Activated CD4-positive, alpha-beta T cell treated with anti-CD3 and anti-CD28 coated beads, Interleukin-2, amount 50 U/mL, for 16 hours (primary cell): ENCODE results near the gene QSOX2.
"Not testable (repeated sequence)": the region's sequence is repeated elsewhere in the genome, so short reads cannot be mapped to it uniquely, and the experiment has no call there.

ENCODE experiments used
- DNase-seq: peaks from one replicate; pipeline ENCODE4 v3.0.0-alpha.2; 2020

QSOX2 gene

GRCh38 chr9:136250676-136251075, 5.1 kb upstream of the QSOX2 start:
- DNase-seq, result no peak

GRCh38 chr9:136249877-136250559, 4.4 kb upstream of the QSOX2 start:
- no peak for DNase-seq

- no peak for DNase-seq
Observed at GRCh38 chr9:136248951-136249876, 3.6 kb upstream of the QSOX2 start.

GRCh38 chr9:136247947-136248637, 2.5 kb upstream of the QSOX2 start:
- no peak for DNase-seq

- no peak for DNase-seq
Observed at GRCh38 chr9:136247551-136247916, 1.9 kb upstream of the QSOX2 start.

GRCh38 chr9:136246849-136247550, 1.4 kb upstream of the QSOX2 start:
- no peak for DNase-seq

GRCh38 chr9:136244969-136245218, 718 bp downstream of the QSOX2 start:
- DNase-seq, result no peak

GRCh38 chr9:136244122-136244968, 1.3 kb downstream of the QSOX2 start:
- peak; percentile 76 for DNase-seq

- DNase-seq, result peak; percentile 44
Observed at GRCh38 chr9:136243631-136244030, 2.0 kb downstream of the QSOX2 start.

- DNase-seq, result no peak
Observed at GRCh38 chr9:136242918-136243525, 2.6 kb downstream of the QSOX2 start.

GRCh38 chr9:136242248-136242647, 3.4 kb downstream of the QSOX2 start:
- DNase-seq, result no peak

GRCh38 chr9:136241542-136241941, 4.1 kb downstream of the QSOX2 start:
- no peak for DNase-seq

- no peak for DNase-seq
Observed at GRCh38 chr9:136240941-136241340, 4.7 kb downstream of the QSOX2 start.

GRCh38 chr9:136239983-136240330, 5.7 kb downstream of the QSOX2 start:
- no peak for DNase-seq

GRCh38 chr9:136239135-136239982, 6.3 kb downstream of the QSOX2 start:
- DNase-seq, result no peak

- DNase-seq, result no peak
Observed at GRCh38 chr9:136238342-136238732, 7.3 kb downstream of the QSOX2 start.

GRCh38 chr9:136237486-136238341, 7.9 kb downstream of the QSOX2 start:
- DNase-seq, result no peak

GRCh38 chr9:136236471-136237410, 8.9 kb downstream of the QSOX2 start:
- DNase-seq, result not testable (repeated sequence)
